GM19467 (cell line): ENCODE data around the gene CRYGS.

Experiments
- ATAC-seq: cut with Tn5 transposase; IDR thresholded peaks from one replicate; pipeline ENCODE4 v1.9.1; 2021; ENCODE audit warnings: mild to moderate bottlenecking, moderate library complexity; ENCODE audit not compliant: unreplicated experiment

Gene CRYGS

GRCh38 chr3:186496016-186496415, 48.2 kb downstream of the CRYGS start:
- ATAC-seq = no peak

GRCh38 chr3:186493525-186494255, 50.5 kb downstream of the CRYGS start:
- no peak for ATAC-seq

GRCh38 chr3:186492385-186492984, 51.7 kb downstream of the CRYGS start:
- ATAC-seq = no peak

- ATAC-seq = no peak
Observed at GRCh38 chr3:186489507-186489906, 54.7 kb downstream of the CRYGS start.
